Posterior vena cava (tissue), 2 donors: Measurements from ENCODE around the gene RPS6KA2. TPM values are rescaled to one million over a fixed set of nuclear protein-coding genes. Genes with fewer than 3 reads are reported as not detected.

Experiments used
- DNase-seq: peaks from one replicate; pipeline ENCODE4 v3.0.0-alpha.2; 2020; ENCODE audit warnings: low spot score
- intact Hi-C, 2 donors: fragments of 100-400 bp; cut with DNase I; formaldehyde crosslinking; loops; one replicate each; pipeline versions ENCODE4 v1.14.1 to v1.14.2; 2022 to 2023
- total RNA-seq, 2 donors: library from RNA; stranded (reverse); fragmentation: NEBNext Ultra II Directional; extraction: Animal tissue kit (Norgen Biotek cat#: 25700); gene quantifications; one replicate each; pipeline ENCODE4 v1.2.1, GENCODE V29; 2021
- donor health status: DM: yes; HTN: yes; CAD: no.
- donor health status: DM: yes; HTN: yes; CAD: no.

The RPS6KA2 gene
- total RNA-seq, 2 donors from 2014 or later = 34.0 to 43.4 TPM

DNA sequence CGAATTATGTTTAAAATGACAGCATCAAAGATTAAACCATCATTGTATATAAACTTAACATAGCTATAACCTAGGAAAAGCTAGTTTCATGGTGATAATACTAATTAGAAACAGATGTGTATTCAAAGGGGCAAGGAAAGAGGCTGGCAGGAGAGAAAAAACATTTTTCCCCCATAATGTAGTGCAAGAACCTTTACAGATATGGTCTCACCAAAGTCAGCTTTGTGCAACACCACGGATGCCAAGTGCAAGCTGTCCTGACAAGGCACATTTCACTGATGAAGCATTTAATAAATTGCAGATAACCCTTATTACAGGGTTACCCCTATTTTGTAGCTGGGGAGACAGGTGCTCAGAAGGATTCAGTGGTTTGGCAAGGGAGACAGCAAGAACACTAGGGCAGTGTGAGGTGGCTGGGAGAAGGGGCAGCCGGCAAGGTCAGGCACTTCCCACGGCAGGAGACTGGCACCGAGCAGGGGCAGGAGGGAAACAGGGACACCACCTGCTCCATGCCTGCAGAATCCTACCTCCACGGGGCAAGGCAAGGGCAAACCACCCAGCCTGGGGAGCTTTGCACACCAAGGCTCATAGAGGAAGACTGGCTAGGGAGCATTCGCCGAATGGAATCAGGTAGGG is 6.5 kb downstream of the RPS6KA2 start:
- intact Hi-C loops = no loop called here
- no peak for DNase-seq

- DNase-seq = no peak
- intact Hi-C loops = loop anchor here in 1 of 2 donors (10.0 kb wide), 1 partner anchor 915 kb away; no protein-coding TSS in a partner anchor
Observed at GRCh38 chr6:166619912-166620311, 7.1 kb downstream of the RPS6KA2 start.

- intact Hi-C loops = loop anchor here in 1 of 2 donors (10.0 kb wide), 1 partner anchor 914 kb away; no protein-coding TSS in a partner anchor
Observed at GRCh38 chr6:166618866-166619761, 7.9 kb downstream of the RPS6KA2 start.

DNA sequence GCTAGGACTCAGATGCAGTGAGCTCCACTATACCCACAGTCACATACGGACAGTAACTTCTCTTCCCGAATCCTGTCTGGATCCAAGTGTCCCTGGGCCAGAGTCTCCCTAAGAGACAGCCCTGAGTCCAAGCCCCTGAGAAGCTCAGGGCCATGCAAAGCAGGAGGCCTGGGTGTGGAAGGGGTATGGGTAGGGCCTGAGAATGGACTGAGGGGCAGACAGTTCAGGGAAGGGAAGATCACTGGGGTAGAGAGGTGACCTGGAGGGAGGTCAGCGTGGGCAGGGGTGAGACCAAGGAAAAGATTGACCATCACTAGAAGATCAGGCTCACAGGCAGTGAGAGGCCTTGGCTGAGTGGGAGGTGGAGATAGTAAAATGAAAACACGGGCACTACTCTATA is 8.8 kb downstream of the RPS6KA2 start:
- DNase-seq = no peak
- intact Hi-C loops = loop anchor here in 1 of 2 donors (10.0 kb wide), 1 partner anchor 913 kb away; no protein-coding TSS in a partner anchor

More at GRCh38 chr6:166618866-166619761, 7.9 kb downstream of the RPS6KA2 start:
- DNase-seq = no peak

GRCh38 chr6:166617359-166617758 is 9.7 kb downstream of the RPS6KA2 start:
- no peak for DNase-seq
- intact Hi-C loops = loop anchor here in 1 of 2 donors (10.0 kb wide), 1 partner anchor 913 kb away; no protein-coding TSS in a partner anchor

DNA sequence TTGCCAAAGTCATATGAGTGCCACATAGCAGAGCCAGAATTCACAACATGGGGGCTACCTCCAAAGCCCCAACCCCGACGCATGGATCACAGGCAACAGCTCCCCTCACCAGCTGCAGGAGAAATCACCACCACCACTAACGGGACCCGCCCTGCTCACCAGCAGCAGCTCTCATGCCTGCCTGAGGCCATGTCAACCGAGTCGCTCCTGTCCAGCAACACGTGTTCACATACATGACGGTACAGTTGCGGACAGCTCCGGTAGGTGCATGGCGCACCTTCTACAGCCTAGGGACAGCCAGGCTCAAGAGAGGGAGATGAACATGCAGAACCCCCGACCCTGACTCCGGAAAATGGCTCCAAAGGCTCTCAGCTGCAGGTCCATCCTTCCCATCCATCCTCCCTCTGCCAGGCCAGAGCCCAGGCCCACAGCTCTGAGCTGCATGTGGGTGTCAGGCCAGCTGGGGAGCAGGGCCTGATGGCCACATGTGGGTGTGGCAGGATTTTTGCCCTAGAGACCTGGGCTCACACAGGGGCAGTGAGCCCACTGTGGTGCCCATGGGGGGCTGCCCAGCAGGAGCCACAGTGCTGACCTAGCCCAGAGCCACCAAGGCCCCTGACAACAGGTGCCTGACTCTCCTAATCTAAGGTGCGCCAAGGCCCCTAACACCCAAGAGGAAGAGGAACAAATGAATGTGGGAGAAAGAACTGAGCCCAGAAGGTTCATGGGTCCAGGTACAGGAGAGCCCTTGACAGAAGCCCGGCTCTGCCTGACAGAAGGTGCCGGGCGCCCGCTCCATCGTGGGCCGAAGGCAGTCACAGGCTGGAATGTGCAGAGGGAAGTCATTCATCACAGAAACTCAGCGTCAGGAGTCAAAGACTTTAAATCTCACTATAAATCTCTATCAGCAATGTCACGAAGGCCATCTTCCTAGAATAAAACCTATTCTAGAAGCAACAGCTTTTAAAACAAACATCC is 10.5 kb downstream of the RPS6KA2 start:
- intact Hi-C loops = loop anchor here in 1 of 2 donors (10.0 kb wide), 1 partner anchor 912 kb away; no protein-coding TSS in a partner anchor
- DNase-seq = no peak

GRCh38 chr6:166615059-166615770 is 11.8 kb downstream of the RPS6KA2 start:
- no peak for DNase-seq
- intact Hi-C loops = loop anchor here in 1 of 2 donors (10.0 kb wide), 1 partner anchor 910 kb away; no protein-coding TSS in a partner anchor

- intact Hi-C loops = loop anchor here in 1 of 2 donors (10.0 kb wide), 1 partner anchor 910 kb away; no protein-coding TSS in a partner anchor
- no peak for DNase-seq
Observed at GRCh38 chr6:166614589-166614988, 12.5 kb downstream of the RPS6KA2 start.

DNA sequence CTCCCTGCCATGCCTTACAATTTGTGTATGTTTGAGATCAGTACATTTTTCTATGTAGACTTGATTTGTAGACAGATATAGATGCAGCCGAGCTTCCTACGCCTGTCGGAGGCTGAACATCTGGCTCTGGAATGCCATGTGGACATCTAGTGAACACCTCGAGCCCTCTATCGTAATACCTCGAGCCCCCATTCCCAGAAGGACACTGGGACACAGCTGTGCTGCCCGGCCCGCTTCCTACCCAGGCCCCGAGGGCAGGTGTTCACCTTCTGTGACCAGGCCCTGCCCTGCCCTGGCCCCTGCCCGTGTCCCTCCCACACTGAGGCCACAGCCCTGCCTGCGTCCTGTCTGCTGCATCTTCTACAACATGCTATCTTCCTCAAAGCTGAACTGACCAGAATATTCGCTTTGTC is 12.9 kb downstream of the RPS6KA2 start:
- intact Hi-C loops = loop anchor here in 1 of 2 donors (10.0 kb wide), 1 partner anchor 909 kb away; no protein-coding TSS in a partner anchor
- no peak for DNase-seq

DNA sequence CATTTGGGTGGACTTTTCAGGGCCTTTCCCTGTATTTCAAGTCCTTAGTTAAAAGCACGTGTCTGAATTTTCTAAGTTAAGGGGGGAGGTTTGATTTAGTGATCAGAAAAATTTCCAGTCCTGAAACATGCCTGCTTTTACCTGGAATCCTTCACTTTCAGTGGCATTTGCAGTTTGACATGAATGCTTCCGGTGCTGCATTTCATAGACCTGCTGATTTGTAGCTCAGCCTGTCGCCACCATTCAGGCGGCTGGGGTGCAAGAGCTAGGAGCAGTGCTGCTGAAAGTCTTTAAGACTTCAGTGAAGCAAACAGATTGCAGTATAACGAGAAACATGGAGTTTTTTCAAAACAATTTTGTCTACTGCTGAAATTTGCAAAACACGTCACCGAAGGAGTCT is 14.0 kb downstream of the RPS6KA2 start:
- no peak for DNase-seq
- intact Hi-C loops = loop anchor here in 1 of 2 donors (10.0 kb wide), 1 partner anchor 908 kb away; no protein-coding TSS in a partner anchor

- intact Hi-C loops = loop anchor here in 1 of 2 donors (10.0 kb wide), 1 partner anchor 908 kb away; no protein-coding TSS in a partner anchor
- DNase-seq = no peak
Observed at GRCh38 chr6:166612471-166612881, 14.6 kb downstream of the RPS6KA2 start.

- intact Hi-C loops = loop anchor here in 1 of 2 donors (10.0 kb wide), 1 partner anchor 907 kb away; no protein-coding TSS in a partner anchor
- no peak for DNase-seq
Observed at GRCh38 chr6:166611631-166612030, 15.4 kb downstream of the RPS6KA2 start.

DNA sequence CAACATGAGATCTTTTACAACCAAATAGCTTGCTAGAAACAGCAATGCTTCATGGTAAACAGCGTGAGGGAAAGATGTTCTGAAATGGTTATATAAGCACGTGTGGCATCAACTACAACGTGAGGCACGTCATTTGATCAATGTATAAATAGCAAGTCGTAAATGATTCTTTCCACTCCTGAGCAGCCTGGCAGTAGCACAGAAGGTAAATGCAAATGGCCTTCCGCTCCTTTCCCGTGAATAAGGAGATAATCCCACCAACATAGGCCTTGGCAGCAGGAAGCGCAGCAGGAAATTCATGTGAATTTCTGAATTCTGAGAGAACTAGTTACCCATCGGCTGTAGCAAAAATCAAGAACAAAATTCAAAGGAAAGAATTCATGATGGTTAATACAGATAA is 17.0 kb downstream of the RPS6KA2 start:
- no peak for DNase-seq
- intact Hi-C loops = loop anchor here in 1 of 2 donors (10.0 kb wide), 1 partner anchor 905 kb away; no protein-coding TSS in a partner anchor

- intact Hi-C loops = no loop called here
Observed at GRCh38 chr6:166608774-166609173, 18.3 kb downstream of the RPS6KA2 start.

DNA sequence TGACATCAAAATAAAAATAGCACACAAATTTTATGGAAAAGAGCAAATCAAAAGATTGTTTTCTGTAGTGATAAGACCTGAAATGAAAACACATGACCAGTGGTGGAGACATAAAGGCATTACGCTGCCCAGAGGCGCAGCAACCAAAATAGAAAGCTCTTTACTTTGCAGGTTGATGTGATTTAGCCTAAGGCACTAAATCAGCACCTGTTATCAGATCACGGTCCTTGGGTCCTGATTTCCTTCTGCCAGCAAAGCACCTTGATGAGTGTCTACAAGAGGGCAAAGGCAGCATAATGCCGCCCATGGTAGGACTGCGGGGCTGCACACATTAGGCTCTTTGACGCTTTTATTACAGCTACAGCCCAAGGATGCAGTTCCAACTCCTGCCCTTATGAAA is 21.3 kb downstream of the RPS6KA2 start:
- intact Hi-C loops = no loop called here
- DNase-seq = no peak

More at GRCh38 chr6:166608774-166609173, 18.3 kb downstream of the RPS6KA2 start:
- no peak for DNase-seq

DNA sequence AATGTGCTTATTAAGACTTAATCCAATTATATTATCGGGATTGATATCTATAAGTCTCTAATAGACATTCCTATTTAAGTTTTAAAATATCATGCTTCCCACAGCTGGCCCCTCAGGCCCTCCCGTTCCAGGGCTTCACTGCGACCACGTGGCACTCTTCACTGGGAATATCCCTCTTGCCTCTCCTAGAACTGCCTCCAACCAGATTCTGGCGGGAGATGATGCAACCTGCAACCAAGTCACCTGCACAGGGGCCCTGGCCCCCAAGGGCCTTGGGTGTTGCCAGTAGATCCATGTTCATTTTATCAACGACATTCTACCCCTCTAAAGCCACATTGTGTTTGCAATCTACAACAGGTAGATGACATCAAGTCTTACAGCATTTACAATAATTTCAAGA is 22.1 kb downstream of the RPS6KA2 start:
- intact Hi-C loops = no loop called here
- no peak for DNase-seq

DNA sequence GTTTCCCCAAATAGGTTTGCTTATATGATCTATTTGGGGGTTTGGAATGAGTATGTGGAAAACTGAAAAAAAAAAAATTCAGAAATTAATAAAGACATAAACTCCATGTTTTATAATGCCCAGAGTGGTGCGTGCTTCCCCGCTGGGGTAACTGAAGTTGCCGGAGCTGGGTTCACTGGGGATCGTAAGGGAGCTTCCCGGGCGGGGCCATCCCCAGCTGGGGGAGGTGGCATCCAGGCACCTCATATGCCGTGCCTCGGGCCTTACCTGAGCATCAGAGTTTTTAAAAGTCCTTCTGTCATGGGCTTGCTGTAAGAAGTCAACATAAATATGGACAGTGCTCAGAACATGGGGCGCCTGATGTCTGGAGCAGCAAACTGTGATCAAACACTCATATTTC is 22.7 kb downstream of the RPS6KA2 start:
- intact Hi-C loops = no loop called here
- DNase-seq = no peak
